ENCODE results near the gene PLEKHA1. TPM values are rescaled to one million over a fixed set of nuclear protein-coding genes. Genes with fewer than 3 reads are reported as not detected.

PLEKHA1 gene
- total RNA-seq, 4 donors from 2014 or later: 51.4 to 101 (median 62.1) TPM

- intact Hi-C loops (cut with DNase I): no loop called here
- Histone ChIP-seq H3K36me3 (peaks cover 0 to 37% (median 20%) of the 10 kb centered on the region in 4 donors), H3K27ac (replicated peaks in 1 of 4) (no peak overlapping the region), H3K4me1 (peaks cover 21 to 29% (median 23%) of the 10 kb centered on the region in 4 donors), H3K9me3 (no peaks in the 10 kb centered on the region), H3K27me3 (no peaks in the 10 kb centered on the region), H3K4me3 (no peak overlapping the region)
- WGBS: 84% methylated on average over 2 of the region's 2 CpGs
- TF ChIP-seq CTCF (IDR thresholded peaks at IDR 0.05) (no peak), POLR2AphosphoS5 (IDR thresholded peaks at IDR 0.05) (no peak), POLR2A (IDR thresholded peaks at IDR 0.05; ENCODE audit: low read depth) (no peak), EP300 (IDR thresholded peaks at IDR 0.05) (no peak)
- no peak for DNase-seq (ENCODE audit: extremely low spot score)
Observed at GRCh38 chr10:122392835-122393234, 18.3 kb downstream of the PLEKHA1 start.

- DNase-seq (ENCODE audit: extremely low spot score): no peak
- no peak overlapping the region for H3K4me3 ChIP-seq
- peaks cover 21 to 29% (median 23%) of the 10 kb centered on the region in 4 donors for H3K4me1 ChIP-seq
- WGBS: 60% methylated on average over 2 of the region's 2 CpGs
- intact Hi-C loops (cut with DNase I): no loop called here
- no peak overlapping the region for H3K27ac ChIP-seq (replicated peaks in 1 of 4)
- no peaks in the 10 kb centered on the region for H3K27me3 ChIP-seq
- peaks cover 0 to 41% (median 20%) of the 10 kb centered on the region in 4 donors for H3K36me3 ChIP-seq
- no peaks in the 10 kb centered on the region for H3K9me3 ChIP-seq
- TF ChIP-seq EP300 (IDR thresholded peaks at IDR 0.05) (no peak), POLR2AphosphoS5 (IDR thresholded peaks at IDR 0.05) (no peak), POLR2A (IDR thresholded peaks at IDR 0.05; ENCODE audit: low read depth) (no peak), CTCF (IDR thresholded peaks at IDR 0.05) (no peak)
Observed at GRCh38 chr10:122393288-122393687, 18.8 kb downstream of the PLEKHA1 start.

- Histone ChIP-seq H3K9me3 (no peaks in the 10 kb centered on the region), H3K4me3 (no peak overlapping the region), H3K4me1 (peaks cover 0 to 20% (median 8%) of the 10 kb centered on the region in 4 donors), H3K36me3 (peaks cover 0 to 81% (median 24%) of the 10 kb centered on the region in 4 donors), H3K27ac (replicated peaks in 1 of 4) (no peak overlapping the region), H3K27me3 (no peaks in the 10 kb centered on the region)
- intact Hi-C loops (cut with DNase I): no loop called here
- DNase-seq (ENCODE audit: extremely low spot score): no peak
- no peak for TF ChIP-seq CTCF (IDR thresholded peaks at IDR 0.05)
- TF ChIP-seq POLR2AphosphoS5 (IDR thresholded peaks at IDR 0.05): no peak
- TF ChIP-seq EP300 (IDR thresholded peaks at IDR 0.05): no peak
- TF ChIP-seq POLR2A (IDR thresholded peaks at IDR 0.05; ENCODE audit: low read depth): no peak
- 89% methylated on average over 5 of the region's 5 CpGs for WGBS
Observed at GRCh38 chr10:122402548-122403131, 28.1 kb downstream of the PLEKHA1 start.

- intact Hi-C loops (cut with DNase I): no loop called here
- peaks cover 0 to 62% (median 27%) of the 10 kb centered on the region in 4 donors for H3K36me3 ChIP-seq
Observed at GRCh38 chr10:122404576-122404975, 30.1 kb downstream of the PLEKHA1 start.

GRCh38 chr10:122407375-122408125, 33.0 kb downstream of the PLEKHA1 start:
- Histone ChIP-seq H3K9me3 (no peaks in the 10 kb centered on the region), H3K36me3 (peaks cover 0 to 55% (median 26%) of the 10 kb centered on the region in 4 donors), H3K4me1 (peaks cover 0 to 13% (median 8%) of the 10 kb centered on the region in 4 donors), H3K4me3 (no peak overlapping the region), H3K27ac (replicated peaks in 1 of 4) (peak overlapping the region in 2 of 4 donors; percentile 3 to 10), H3K27me3 (no peaks in the 10 kb centered on the region)
- intact Hi-C loops (cut with DNase I): no loop called here
- no peak for TF ChIP-seq POLR2AphosphoS5 (IDR thresholded peaks at IDR 0.05)
- TF ChIP-seq POLR2A (IDR thresholded peaks at IDR 0.05; ENCODE audit: low read depth): no peak
- no peak for TF ChIP-seq CTCF (IDR thresholded peaks at IDR 0.05)
- no peak for TF ChIP-seq EP300 (IDR thresholded peaks at IDR 0.05)
- DNase-seq (ENCODE audit: extremely low spot score): no peak
- 71% methylated on average over 8 of the region's 8 CpGs for WGBS

More at GRCh38 chr10:122404576-122404975, 30.1 kb downstream of the PLEKHA1 start:
- TF ChIP-seq POLR2AphosphoS5 (IDR thresholded peaks at IDR 0.05): no peak
- no peaks in the 10 kb centered on the region for H3K27me3 ChIP-seq
- no peak for DNase-seq (ENCODE audit: extremely low spot score)
- WGBS: 47% methylated on average over 2 of the region's 2 CpGs
- no peaks in the 10 kb centered on the region for H3K9me3 ChIP-seq
- H3K27ac ChIP-seq (replicated peaks in 1 of 4): no peak overlapping the region
- no peak overlapping the region for H3K4me3 ChIP-seq
- peaks cover 0 to 20% (median 8%) of the 10 kb centered on the region in 4 donors for H3K4me1 ChIP-seq
